Gastrocnemius medialis (tissue), 4 donors: ENCODE results near the gene TF.

ENCODE experiments used
- POLR2A ChIP-seq, 2 donors: fragments of 450-650 bp; IDR thresholded peaks; one replicate each; pipeline ENCODE4 v1.6.1; 2017; ENCODE audit warnings: antibody characterized with exemption in 2 of 2, mild to moderate bottlenecking in 2 of 2, moderate library complexity in 2 of 2
- TF ChIP-seq, protein P1 (sequence below), 5 experiments: fragments of 450-650 bp in 3 of 5; fragments of 200-600 bp in 2 of 5; sonication (generic) in 2 of 5; IDR thresholded peaks in 4 of 5; conservative IDR thresholded peaks in 1 of 5; 1 replicate in 4 of 5; 2 replicates in 1 of 5; pipeline ENCODE4 v1.5.1; 2016 to 2019; ENCODE audit warnings: antibody characterized with exemption in 5 of 5, mild to moderate bottlenecking in 3 of 5, moderate library complexity in 3 of 5

DNA sequence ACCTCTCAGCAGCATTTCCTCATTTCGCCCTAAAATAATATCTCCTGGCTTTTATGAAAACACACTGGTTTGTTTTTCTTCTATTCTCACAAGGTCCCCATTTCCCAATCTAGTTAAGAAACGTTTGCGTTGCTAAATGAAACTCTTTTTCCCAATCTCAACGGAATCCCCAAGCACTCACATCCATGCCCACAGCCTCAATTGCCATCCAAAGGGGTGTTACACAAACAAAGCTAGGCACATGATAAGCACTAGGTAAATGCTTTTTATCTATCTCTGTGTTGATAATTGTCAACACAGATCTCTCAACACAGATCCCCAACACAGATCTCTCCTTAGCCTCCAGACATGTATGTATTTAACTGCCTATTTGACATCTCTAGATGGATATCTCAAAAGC is 35.2 kb upstream of the TF start:
- TF ChIP-seq, protein P1, sequence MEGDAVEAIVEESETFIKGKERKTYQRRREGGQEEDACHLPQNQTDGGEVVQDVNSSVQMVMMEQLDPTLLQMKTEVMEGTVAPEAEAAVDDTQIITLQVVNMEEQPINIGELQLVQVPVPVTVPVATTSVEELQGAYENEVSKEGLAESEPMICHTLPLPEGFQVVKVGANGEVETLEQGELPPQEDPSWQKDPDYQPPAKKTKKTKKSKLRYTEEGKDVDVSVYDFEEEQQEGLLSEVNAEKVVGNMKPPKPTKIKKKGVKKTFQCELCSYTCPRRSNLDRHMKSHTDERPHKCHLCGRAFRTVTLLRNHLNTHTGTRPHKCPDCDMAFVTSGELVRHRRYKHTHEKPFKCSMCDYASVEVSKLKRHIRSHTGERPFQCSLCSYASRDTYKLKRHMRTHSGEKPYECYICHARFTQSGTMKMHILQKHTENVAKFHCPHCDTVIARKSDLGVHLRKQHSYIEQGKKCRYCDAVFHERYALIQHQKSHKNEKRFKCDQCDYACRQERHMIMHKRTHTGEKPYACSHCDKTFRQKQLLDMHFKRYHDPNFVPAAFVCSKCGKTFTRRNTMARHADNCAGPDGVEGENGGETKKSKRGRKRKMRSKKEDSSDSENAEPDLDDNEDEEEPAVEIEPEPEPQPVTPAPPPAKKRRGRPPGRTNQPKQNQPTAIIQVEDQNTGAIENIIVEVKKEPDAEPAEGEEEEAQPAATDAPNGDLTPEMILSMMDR (IDR thresholded peaks at IDR 0.05 in 4 of 5, conservative IDR thresholded peaks at IDR 0.05 in 1 of 5), result no peak
- no peak for TF ChIP-seq POLR2A (IDR thresholded peaks at IDR 0.05)
